HPDE6-E6E7 (cell line): ENCODE data around the gene ABCA10.
A peak's percentile ranks its signal among the peaks of the same experiment; 100 is the strongest.
"Not testable (repeated sequence)": the region's sequence is repeated elsewhere in the genome, so short reads cannot be mapped to it uniquely, and the experiment has no call there.

Experiments
- DNase-seq: peaks from one replicate; pipeline ENCODE4 v3.0.0; 2011; ENCODE audit warnings: missing footprints; ENCODE audit errors: extremely low spot score

The ABCA10 gene

DNA sequence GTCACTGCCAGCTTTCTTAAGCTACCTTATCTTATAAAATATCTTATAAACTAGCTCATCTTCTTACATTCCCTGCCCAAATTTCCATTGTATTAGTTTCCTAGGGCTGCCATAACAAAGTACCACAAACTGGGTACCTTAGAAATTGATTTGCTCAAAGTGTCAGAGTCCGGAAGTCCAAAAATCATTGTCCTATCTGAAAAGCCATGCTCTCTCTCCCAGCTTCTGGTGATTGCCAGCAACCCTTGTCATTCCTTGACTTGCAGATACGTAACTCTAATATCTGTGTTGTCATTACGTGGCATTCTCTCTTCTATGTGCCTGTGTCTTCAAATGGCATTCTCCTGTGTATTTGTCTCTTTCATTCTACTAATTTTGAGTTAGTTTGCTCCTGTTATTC lies 2.3 kb upstream of the ABCA10 start:
- no peak for DNase-seq

DNA sequence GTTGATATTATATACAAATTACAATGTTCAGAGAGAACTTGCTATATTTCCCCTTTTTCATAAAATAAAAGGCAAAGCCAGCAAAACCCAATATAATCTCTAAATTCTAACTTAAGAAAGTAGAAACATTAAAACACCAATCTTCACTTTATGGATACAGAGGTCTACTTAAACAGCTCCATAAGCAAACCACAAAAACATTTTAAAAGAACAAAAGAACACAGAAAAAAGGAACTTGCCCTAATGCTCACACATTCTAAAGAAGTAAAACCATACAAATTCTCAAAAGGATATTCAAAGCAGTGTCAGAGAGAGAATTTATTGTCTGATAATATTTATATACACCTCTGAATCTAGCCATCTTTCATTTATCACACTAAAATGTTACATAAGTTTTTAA lies 606 bp downstream of the ABCA10 start:
- no peak for DNase-seq

DNA sequence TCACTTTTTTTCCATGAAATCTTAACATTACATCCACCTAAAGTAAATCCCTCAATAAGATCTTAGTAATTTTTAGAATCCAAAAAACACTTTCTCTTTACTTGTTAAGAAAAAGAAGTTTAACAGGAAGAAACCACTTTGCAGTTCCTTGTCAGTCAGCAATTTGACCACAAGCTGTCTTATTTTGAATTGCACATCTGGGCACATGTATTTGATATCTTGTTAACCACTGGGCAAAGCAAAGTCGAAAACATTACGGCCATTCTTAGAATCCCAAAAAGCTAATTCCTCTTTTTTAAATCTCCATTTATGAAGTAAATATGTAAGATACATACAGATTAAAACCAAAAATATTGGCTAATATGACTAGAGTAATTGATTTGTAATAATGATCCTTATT lies 1.1 kb downstream of the ABCA10 start:
- DNase-seq = no peak

DNA sequence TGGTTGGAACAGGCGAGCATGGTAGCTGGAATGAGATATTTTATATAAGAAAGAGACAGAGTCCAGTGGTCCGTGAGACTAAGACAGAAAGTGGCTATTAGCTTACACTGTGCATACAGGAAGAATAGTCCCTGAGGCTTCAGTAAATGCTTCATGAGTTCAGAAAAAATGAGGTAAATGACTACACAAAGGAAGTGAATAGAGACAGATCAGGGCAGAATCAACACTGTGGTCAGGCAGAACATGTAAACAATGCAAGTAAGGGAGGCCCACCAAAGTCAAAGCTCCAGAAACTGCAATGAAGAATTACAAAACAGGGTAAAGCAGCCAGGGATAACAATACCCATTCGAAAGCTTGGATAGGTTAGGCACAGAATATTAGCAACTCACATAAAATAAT lies 4.8 kb downstream of the ABCA10 start:
- no peak for DNase-seq

DNA sequence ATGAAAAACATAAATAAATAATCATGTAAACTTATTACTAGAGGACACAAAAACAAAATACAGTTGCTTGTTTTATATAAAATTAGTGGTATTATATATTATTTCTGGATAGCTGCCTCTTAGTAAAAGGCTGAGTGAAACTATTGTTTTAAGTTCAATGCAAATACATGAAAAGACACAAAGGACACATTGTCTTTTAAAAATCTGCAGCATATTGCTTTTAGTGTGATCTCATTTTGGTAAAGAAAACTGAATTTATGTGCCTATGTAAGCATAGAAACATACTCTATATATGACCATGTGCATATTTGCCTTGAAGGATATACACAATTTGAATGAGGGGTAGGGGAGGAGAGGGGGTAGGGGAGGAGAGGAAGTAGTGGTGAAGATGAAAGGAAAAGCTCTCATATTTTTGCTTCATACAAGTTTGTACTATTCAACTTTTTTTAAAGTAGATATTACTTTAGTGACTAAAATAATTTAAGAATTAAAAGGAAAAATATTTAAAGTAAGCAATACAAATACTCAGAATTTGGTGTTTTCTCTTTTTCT lies 5.8 kb downstream of the ABCA10 start:
- DNase-seq = no peak

DNA sequence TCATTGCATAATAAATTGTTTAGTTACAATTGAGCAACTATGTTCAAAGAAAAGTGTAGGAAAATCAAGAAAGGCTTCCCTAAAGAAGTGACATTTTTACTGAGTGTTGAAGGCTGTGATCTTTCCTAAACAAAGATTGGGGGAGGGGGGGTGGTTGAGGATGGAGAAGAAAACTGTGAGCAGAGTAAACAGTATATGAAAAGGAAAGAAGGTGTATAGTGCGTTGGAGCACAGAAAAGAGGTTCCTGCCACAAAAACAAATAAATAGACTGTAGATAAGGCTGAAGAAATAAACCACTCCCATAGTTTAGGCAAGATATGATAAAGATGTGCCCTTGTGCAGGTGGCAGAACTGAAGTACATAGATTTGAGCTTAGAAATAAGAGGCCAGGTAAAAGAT lies 8.5 kb downstream of the ABCA10 start:
- DNase-seq = no peak

DNA sequence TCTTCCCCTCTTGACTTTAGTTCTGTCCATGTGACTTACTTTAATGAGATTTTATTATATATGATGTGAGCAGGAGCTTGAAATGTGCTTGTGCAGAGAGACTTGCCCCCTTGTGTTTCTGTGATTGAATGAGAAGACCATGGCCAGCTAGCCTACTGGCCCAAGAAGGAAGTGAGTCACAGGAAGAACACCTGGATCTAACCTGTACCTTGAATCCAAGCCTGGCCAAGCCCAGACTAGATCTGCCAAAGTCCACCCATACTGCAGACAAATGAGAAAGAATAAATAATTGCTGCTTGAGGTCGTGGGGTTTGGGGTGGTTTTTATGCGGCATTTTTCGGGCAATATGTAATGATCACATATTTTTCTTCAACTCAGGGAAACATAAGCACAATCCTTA lies 9.6 kb downstream of the ABCA10 start:
- no peak for DNase-seq

DNA sequence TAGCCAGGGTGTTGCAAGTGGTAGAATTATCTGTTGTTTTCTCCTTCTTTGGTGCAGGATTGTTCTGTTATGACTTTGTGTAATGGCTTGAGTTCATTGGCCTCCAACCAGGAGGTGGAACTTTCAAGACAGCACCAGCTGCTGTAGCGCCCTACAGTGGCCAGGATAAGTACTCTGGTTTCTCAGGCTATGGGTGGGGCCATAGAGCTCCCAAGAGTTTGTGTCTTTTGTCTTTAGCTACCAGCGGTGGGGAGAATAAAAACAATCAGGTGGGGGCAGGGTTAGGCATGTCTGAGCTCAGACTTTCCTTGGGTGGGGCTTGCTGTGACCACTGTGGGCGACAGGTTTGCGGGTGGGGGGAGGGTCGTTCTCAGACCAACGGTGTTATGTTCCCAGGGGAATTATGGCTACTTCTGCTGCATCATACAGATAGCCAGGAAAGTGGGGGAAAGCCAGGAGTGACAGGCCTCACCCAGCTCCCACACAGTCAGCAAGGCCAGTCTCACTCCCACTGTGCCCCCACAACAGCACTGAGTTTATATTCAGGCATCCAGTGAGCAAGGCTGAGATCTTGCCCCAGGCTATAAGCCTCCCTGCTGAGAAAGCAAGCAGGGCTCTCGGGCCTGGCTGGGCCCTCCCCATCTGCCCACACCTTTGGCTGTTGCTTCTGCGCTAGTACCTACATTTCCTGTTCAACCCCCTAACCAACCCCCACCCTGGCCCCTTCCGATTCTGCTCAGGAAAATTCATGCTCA lies 15.4 kb downstream of the ABCA10 start:
- no peak for DNase-seq

DNA sequence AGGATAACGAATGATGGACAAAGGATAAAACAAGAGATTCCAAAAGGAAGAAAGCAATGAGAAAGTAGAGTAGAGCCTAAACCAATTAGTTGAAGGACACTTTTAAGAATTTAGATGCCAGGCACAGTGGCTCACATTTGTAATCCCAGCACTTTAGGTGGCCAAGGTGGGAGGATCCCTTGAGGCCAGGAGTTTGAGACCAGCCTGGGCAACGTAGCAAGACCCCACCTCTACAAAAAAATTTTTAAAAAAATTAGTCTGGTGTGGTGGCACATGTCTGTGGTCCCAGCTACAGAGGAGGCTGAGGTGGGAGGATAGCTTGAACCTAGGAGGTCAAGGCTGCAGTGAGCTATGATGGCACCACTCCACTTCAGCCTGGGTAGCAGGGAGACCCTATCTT lies 20.0 kb downstream of the ABCA10 start:
- DNase-seq = no peak

DNA sequence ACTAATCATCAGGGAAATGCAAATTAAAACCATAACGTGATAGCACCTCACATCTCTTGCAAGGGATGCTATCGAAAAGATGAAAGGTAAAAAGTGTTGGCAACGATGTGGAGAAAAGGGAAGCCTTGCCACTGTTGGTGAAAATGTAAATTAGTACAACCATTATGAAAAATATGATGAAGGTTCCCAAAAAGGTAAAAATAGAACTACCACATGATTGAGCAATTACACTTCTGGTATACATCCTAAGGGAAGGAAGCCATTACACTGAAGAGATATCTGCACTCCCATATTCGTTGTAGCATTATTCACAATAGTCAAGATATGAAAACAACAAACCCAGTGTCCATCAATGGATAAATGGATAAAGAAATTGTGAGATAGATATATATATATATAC lies 21.5 kb downstream of the ABCA10 start:
- DNase-seq = no peak

DNA sequence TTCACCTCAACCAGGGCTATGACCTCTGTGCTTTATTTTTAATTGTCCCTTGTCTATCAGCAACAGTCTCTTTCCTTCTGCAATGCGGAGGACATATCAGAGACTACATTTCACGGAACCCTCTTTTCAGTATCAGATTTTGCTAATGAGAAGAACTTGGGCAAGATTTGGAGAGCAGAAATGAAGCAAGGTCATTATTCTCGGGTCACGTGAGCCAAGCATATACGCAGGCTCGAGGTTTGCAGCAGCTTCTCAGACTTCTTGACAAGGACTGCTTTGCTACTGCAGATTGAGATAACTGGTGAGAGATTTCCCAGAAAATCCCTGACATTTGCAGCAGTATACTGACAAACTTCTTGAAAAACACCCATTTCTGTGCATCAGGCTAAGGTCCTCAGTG lies 30.4 kb downstream of the ABCA10 start:
- no peak for DNase-seq

DNA sequence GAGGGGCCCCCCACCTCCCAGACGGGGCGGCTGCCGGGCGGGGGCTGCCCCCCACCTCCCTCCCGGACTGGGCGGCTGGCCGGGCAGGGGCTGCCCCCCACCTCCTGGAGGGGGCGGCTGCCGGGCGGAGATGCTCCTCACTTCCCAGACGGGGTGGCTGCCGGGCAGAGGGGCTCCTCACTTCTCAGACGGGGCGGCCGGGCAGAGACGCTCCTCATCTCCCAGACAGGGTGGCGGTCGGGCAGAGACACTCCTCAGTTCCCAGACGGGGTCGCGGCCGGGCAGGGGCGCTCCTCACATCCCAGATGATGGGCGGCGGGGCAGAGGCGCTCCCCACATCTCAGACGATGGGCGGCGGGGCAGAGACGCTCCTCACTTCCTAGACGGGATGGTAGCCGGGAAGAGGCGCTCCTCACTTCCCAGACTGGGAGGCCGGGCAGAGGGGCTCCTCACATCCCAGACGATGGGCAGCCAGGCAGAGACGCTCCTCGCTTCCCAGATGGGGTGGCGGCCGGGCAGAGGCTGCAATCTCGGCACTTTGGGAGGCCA lies 32.4 kb downstream of the ABCA10 start:
- not testable (repeated sequence) for DNase-seq

DNA sequence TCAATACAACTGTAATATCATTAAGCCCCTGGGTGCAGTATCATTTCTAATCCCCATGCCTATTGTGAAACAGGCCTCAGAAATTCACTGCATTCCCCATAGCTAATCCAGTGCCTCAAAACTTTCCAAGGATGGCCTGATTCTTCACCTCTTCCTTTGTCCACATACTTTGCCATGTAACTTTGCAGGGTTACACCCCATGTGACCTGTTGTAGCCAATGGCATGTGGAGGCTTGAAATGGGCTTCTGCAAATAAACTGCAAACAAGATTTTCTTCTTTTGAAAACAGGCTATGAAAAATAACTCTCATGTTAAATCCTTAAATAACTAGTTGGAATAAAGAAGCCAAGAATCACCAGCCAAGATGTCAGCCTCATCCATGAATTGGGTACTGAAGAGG lies 35.9 kb downstream of the ABCA10 start:
- no peak for DNase-seq

DNA sequence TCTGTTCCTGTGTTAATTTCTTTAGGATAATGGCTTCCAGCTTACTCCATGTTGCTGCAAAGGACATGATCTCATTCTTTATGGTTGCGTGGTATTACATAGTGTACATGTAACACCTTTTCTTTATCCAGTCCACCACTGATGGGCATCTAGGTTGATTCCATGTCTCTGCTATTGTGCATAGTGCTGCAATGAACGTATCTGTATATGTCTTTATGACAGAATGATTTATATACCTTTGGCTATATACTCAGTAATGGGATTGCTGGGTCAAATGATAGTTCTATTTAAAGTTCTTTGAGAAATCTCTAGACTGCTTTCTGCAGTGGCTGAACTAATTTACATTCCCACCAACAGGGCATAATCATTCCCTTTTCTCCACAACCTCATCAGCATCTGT lies 39.8 kb downstream of the ABCA10 start:
- no peak for DNase-seq

DNA sequence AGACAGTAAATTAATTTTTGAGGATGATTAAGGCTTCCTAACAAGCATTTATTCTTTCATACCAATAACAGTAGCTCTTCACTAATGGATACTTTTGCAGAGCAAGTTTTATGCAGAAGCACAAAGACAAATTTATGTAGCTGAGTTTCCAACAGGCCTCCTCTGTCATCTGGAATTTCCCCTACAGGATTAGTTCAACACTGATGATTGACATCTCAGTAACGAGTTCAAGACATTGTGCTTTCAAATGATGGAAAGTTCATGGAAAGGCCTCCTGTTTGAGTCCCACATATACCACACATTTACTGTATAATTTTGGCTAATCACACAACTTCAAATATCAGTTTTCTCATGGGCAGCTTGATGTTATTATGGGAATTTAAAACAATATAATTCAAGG lies 40.6 kb downstream of the ABCA10 start:
- no peak for DNase-seq

DNA sequence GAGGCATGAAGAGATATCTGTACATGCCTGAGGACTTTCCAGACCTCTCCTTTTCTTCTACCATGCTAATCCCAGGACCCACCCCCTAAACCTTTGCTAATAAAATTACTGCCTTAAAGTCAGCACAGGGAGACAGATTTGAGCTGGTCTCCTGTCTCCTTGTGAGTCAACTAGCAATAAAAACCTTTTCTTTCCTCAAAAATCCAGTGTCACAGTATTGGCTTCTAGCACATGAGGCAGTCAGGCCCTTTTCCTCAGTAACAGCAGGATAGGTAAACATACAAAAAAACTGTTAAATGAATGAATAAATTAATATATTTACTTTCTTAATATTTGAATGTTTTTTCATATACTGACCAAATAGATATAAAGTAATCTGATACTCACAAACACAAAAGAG lies 41.3 kb downstream of the ABCA10 start:
- no peak for DNase-seq

DNA sequence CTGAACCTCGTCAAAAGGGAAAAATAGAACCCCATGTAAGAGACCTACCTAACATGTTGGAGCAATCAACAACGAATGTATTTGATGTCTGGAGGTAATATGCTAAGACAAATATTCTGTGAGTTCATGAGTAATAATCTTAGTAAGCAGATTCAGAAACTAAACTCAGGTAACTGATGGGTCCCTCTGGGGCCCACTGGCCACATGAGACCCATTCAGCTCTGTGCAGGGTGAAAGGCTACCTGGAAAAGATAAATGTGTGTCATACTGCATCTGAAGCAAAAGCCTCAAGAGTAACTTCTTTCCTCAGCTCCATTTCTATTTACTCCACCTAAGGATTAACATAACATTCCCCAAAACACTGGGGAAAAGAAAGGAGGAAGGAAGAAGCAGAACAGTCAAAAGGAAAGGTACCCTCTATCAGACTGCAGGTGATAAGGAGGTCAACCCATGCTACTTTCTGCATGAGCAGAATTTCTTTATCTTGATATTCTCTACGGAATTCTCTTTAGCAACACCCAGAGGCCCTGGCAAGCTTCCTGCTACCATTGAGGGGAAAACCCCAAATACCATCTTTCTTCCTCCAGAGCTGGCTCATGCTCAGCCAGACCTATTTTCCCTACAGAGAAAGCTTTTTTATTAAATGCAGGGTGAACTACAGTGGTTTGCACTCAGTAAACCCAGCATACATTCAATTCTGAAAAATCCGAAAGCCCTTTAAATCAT lies 49.2 kb downstream of the ABCA10 start:
- peak; percentile 10 for DNase-seq

DNA sequence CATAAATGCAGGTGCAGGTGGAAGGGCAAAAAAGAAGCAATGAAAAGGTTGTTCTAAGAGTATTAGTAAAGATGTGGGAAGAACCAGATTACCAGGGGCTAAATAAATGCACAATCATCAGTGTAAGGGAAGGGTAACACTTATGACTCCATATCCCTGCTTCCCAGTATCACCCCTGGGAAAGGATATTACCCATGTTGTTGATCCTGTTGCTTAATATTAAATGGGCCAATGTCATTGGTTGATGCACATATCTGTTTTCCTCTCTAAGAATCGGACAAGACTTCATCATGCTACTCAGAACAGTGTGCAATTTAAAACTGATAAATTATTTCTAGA lies 52.2 kb downstream of the ABCA10 start:
- DNase-seq = no peak

DNA sequence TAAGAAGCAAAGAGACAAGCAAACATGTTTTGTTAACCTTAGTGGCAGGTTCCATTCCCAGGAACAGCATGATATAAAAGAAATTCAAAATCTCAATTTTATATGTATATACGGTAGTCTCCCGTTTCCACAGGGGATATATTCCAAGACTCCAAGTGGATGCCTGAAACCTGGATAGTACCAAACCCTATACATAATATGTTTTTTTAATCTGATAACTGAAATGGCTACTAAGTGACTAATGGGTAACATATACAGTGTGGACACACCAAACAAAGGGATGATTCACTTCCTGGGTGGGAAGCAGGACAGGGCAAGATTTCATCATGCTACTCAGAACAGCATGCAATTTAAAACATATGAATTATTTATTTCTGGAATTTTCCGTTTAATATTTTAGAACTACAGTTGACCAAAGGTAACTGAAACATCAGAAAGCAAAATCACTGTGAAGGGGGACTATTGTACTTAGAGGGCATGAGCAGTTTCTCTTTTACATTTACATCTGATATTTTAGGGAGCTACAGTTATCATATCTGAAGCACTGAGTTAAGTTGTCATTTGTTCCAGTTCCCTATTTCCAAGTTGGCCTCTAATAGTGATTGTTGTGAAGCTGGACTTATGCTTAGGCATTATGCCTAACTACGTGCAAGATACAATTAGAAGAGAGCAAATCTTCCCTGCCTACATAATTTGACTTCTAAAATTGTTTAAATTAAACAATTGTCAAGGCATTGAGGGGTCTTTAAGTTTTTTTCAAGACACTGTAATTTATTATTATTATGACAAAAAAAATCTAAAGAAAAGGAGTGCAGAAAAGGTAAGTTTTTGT lies 52.8 kb downstream of the ABCA10 start:
- peak; percentile 39 for DNase-seq

DNA sequence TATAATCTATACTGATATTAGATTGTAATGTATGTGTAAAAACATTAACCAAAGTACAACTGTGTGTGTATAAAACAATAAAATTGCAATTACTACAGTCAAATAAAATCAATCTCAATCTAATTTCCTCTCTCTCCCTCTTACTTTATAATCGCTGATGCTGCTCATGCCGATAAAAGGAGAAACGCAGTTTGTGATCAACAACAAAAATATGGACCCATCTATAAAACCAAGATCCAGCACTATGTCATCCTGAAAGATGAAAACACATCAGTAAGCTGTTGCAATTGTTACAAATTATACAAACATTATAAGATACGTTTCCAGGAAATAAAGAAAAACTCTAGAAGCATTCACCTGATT lies 53.4 kb downstream of the ABCA10 start:
- no peak for DNase-seq

DNA sequence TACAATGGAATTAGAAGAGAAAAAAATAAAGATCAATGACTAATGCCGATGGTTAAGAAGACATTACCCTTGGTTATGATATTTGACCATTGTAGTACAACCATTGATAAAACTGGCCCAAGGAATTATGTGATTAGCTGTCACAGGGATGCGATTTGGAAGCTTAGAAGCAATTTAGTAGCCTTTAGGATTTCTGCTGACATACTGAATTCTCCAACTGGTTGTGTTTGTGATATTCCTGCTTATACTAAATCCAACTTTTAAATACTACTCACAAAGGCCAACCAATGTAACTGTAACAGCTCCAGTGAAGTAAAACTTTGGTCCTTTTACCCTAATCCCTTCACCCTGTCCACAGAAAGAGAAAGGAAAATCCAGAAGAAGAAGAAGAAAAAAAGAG lies 55.5 kb downstream of the ABCA10 start:
- DNase-seq = no peak

DNA sequence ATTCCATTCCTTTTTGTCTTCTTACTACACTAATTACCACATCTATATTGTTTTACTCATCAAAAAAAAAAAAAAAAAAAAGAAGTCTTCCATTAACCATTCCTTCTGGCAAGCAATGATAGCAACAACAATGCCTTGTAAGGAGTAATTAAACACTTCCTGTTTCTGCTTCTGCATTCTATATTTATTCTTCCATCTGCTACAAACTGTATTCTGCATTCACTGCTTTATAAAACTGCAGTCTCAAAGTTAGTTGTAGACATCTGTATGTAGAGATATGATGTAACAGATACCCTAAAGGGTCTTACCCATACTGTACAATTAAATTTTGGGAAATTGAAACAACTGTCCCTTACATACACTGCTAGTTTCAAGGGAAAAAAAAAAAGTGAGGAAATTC lies 58.2 kb downstream of the ABCA10 start:
- no peak for DNase-seq
